NCI-H510A treated with DMSO at 0.1 percent for 48 hours (cell line): Measurements from ENCODE around the gene MED13L.
A peak's percentile ranks its signal among the peaks of the same experiment; 100 is the strongest.

Source experiments
- DNase-seq: peaks from one replicate; lab custom pipeline; 2025; lab: John Stamatoyannopoulos, UW

MED13L gene

GRCh38 chr12:116278279-116278626, 760 bp upstream of the MED13L start:
- no peak for DNase-seq

- DNase-seq, result peak; percentile 71
Observed at GRCh38 chr12:116276652-116277466, 634 bp downstream of the MED13L start.

- no peak for DNase-seq
Observed at GRCh38 chr12:116274551-116275375, 2.7 kb downstream of the MED13L start.

GRCh38 chr12:116273813-116274550, 3.5 kb downstream of the MED13L start:
- no peak for DNase-seq

- no peak for DNase-seq
Observed at GRCh38 chr12:116267948-116268347, 9.5 kb downstream of the MED13L start.

GRCh38 chr12:116266631-116267349, 10.7 kb downstream of the MED13L start:
- DNase-seq, result no peak

GRCh38 chr12:116266168-116266601, 11.3 kb downstream of the MED13L start:
- DNase-seq, result no peak

GRCh38 chr12:116265351-116266147, 11.9 kb downstream of the MED13L start:
- DNase-seq, result no peak

GRCh38 chr12:116264525-116265070, 12.9 kb downstream of the MED13L start:
- no peak for DNase-seq

- DNase-seq, result no peak
Observed at GRCh38 chr12:116263844-116264243, 13.6 kb downstream of the MED13L start.

- no peak for DNase-seq
Observed at GRCh38 chr12:116263431-116263830, 14.1 kb downstream of the MED13L start.

- DNase-seq, result no peak
Observed at GRCh38 chr12:116262741-116263140, 14.8 kb downstream of the MED13L start.

GRCh38 chr12:116261525-116262100, 15.9 kb downstream of the MED13L start:
- no peak for DNase-seq

GRCh38 chr12:116259800-116260577, 17.5 kb downstream of the MED13L start:
- no peak for DNase-seq

GRCh38 chr12:116257826-116258225, 19.7 kb downstream of the MED13L start:
- no peak for DNase-seq

GRCh38 chr12:116257215-116257614, 20.3 kb downstream of the MED13L start:
- peak; percentile 65 for DNase-seq

GRCh38 chr12:116249938-116250337, 27.6 kb downstream of the MED13L start:
- no peak for DNase-seq

GRCh38 chr12:116248930-116249329, 28.6 kb downstream of the MED13L start:
- no peak for DNase-seq

GRCh38 chr12:116248433-116248832, 29.1 kb downstream of the MED13L start:
- DNase-seq, result no peak
